ENCODE measurements around the gene RGS10.
A peak's percentile ranks its signal among the peaks of the same experiment; 100 is the strongest.

RGS10 gene

GRCh38 chr10:119545310-119545709 lies 2.8 kb upstream of the RGS10 start:
- CTCF ChIA-PET, result interaction anchor here (1.4 to 4.0 kb wide), 4 partner anchors 9 to 346 kb away, joined by 3 to 25 read pairs (median 16); no protein-coding TSS in a partner anchor
- POLR2A ChIA-PET, result interaction anchor here (0.6 kb wide), 3 partner anchors 34 to 237 kb away, joined by 3 to 10 read pairs (median 3); no protein-coding TSS in a partner anchor

GRCh38 chr10:119543814-119544642 lies 1.5 kb upstream of the RGS10 start:
- DNase-seq (ENCODE audit: extremely low spot score), result no peak
- ChIA-PET CTCF (interaction anchor here (0.7 to 4.0 kb wide), 25 partner anchors 10 to 345 kb away, joined by 3 to 25 read pairs (median 4); partner anchors contain the start of gene GRK5), POLR2A (interaction anchor here (0.8 to 1.6 kb wide), 3 partner anchors 20 to 27 kb away, joined by 3 to 4 read pairs (median 3); no protein-coding TSS in a partner anchor)
- no peak for TF ChIP-seq CTCF (IDR thresholded peaks at IDR 0.05; ENCODE audit: control extremely low read depth, extremely low read depth, low read depth, missing control alignments)

More at GRCh38 chr10:119545310-119545709, 2.8 kb upstream of the RGS10 start:
- no peak for TF ChIP-seq CTCF (IDR thresholded peaks at IDR 0.05; ENCODE audit: control extremely low read depth, extremely low read depth, low read depth, missing control alignments)
- no peak for DNase-seq (ENCODE audit: extremely low spot score)

- ChIA-PET CTCF (interaction anchor here (0.7 to 4.6 kb wide), 33 partner anchors 9 to 412 kb away, joined by 3 to 25 read pairs (median 4); partner anchors contain the start of gene GRK5), POLR2A (interaction anchor here (0.7 to 1.8 kb wide), 7 partner anchors 21 to 54 kb away, joined by 3 to 7 read pairs (median 4); partner anchors contain the start of gene TIAL1)
- DNase-seq (ENCODE audit: extremely low spot score), result peak; percentile 76
- TF ChIP-seq CTCF (IDR thresholded peaks at IDR 0.05; ENCODE audit: control extremely low read depth, extremely low read depth, low read depth, missing control alignments), result peak; percentile 74
Observed at GRCh38 chr10:119542988-119543813, 682 bp upstream of the RGS10 start.

- no peak for TF ChIP-seq CTCF (IDR thresholded peaks at IDR 0.05; ENCODE audit: control extremely low read depth, extremely low read depth, low read depth, missing control alignments)
- ChIA-PET CTCF (interaction anchor here (1.0 to 4.6 kb wide), 20 partner anchors 7 to 411 kb away, joined by 3 to 25 read pairs (median 5); partner anchors contain the start of gene GRK5), POLR2A (interaction anchor here (1.0 to 1.8 kb wide), 4 partner anchors 11 to 55 kb away, joined by 4 to 7 read pairs (median 6); partner anchors contain the start of gene TIAL1)
- DNase-seq (ENCODE audit: extremely low spot score), result peak; percentile 55
Observed at GRCh38 chr10:119541459-119542356, 811 bp downstream of the RGS10 start.

GRCh38 chr10:119541046-119541445 lies 1.5 kb downstream of the RGS10 start:
- CTCF ChIA-PET, result interaction anchor here (0.8 to 4.6 kb wide), 8 partner anchors 9 to 342 kb away, joined by 3 to 25 read pairs (median 4); no protein-coding TSS in a partner anchor
- no peak for TF ChIP-seq CTCF (IDR thresholded peaks at IDR 0.05; ENCODE audit: control extremely low read depth, extremely low read depth, low read depth, missing control alignments)
- DNase-seq (ENCODE audit: extremely low spot score), result no peak
- POLR2A ChIA-PET, result no interaction called here
